T47D (cell line): ENCODE measurements around the gene CMIP.

ENCODE experiments used
- DNase-seq, 2 experiments: peaks; one replicate each; pipeline versions ENCODE4 v3.0.0 to v3.0.0-alpha.2; 2011 to 2012; ENCODE audit warnings: low read depth in 1 of 2, low spot score in 1 of 2
- JUND ChIP-seq: IDR thresholded peaks from 2 replicates; pipeline ENCODE4 v1.6.1; 2012; ENCODE audit warnings: low read depth
- in situ Hi-C: cut with HindIII; loops from 2 replicates; pipeline ENCODE4 v1.10.0; 2016; ENCODE audit warnings: low sequenced_read_pairs, low pct_unique_long_range_greater_than_20kb

CMIP gene

DNA sequence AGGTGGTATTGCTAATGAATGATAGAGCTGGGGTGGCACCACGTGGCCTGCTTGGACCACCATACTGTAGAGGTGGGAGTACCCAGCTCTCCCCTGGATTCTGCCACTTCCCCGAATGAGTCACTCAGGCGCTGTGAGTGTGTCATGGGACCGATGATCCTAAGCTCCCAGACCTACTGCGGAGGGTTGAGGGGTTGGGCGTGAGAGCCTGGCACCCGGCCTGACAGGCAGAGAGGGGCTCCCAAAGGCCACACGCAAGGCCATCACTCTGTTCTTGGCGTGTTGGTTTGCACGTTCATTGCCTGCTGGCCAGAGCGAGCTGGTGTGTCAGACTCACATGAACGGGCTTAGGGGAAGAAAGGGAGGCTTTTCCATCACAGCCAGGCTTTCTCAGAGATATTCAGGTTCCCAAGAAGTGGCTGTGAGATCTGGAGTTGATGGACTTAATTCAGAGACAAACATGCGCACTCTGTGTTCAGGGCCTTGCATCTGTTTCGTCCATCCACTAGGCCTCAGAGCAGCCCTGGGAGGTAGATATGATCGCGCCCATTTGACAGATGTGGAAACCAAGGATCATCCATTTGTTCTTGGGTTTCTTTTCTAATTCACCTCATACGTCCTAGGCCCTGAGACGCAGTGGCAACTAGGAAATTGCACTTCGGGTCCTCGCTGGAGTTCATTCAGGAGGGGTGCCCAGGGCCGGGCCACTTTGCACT lies 41.4 kb downstream of the CMIP start:
- DNase-seq = no peak
- TF ChIP-seq JUND = no peak
- in situ Hi-C loops = no loop called here

DNA sequence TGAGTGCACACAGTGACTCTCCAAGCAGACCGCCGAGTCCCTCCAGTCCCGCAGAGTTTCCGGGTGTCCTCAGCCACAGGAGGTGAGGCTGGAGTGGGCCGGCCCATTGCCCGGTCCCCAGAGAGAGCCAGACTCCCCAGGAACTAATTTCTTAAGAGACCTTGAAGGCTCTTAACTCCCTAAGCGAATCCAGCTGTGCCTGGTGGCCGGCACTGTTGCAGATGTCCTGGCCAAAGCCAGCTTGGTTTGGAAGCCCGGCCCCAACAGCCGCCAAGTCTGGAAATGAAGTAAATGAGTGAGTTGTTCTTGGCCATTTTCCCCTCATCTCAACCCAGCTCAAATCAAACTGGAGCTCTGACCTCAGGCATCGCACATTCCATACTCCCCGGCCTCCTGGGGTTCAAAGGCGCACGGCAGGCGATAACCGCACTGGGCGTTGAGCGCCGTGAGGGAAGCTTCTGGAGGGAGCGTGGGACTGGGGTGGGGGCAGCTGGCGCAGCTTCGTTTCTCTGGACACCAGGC lies 42.0 kb downstream of the CMIP start:
- in situ Hi-C loops = no loop called here
- no peak for TF ChIP-seq JUND
- DNase-seq = no peak

DNA sequence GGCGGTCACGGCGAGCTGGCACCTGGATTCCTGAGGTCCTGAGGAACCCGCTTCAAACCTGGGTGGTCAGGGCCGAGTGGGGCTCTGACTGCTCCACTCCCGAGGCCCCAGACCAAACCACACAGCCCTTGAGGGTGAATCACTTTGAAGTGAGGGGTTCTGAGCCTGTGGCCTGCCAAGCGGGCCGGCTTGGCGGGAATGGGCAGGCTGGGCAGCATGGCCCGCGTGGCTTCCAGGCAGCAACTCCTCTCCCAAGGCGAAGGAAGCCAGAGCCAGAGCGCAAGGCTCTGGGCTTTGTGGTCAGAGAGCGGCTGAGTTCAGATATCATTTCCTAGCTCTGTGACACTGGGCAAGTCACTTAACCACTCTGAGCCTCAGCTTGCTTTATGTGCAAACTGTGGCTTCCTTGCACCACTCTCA lies 42.7 kb downstream of the CMIP start:
- in situ Hi-C loops = no loop called here
- DNase-seq = no peak
- no peak for TF ChIP-seq JUND

DNA sequence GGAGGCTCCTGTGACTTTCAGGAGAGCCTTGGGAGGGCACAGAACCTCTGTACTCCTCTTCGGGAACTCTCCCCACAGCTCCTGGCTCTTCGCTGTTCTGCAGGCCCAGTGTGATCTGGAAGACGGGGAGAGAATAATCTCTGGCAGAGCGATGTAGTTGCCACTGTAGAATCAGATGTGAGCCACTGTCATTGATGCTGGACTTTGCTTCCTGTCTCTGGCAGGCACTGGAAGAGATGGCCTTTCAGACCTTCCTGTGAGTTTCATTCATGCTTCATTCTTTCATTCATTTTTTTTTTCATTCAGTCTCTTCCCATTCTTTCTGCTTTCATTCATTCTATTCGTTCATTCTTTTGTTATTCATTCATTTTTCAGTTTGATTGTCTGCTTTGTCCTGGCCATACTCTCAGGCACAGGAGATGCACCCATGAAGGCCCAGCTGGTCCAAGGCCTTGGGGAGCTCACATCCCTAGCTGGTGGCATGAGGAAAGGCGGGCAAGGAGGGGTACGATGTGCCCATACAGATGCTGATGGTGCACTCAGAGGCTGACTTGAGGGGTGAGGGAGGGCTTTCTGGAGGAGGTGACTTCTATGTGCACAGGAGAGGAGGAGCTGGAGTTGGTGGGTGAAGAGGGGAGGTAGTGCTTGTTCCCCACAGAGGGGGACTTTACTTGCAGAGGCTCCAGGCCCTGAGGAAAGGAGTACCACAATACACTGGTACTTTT lies 44.2 kb downstream of the CMIP start:
- DNase-seq = no peak
- in situ Hi-C loops = no loop called here
- TF ChIP-seq JUND = no peak

DNA sequence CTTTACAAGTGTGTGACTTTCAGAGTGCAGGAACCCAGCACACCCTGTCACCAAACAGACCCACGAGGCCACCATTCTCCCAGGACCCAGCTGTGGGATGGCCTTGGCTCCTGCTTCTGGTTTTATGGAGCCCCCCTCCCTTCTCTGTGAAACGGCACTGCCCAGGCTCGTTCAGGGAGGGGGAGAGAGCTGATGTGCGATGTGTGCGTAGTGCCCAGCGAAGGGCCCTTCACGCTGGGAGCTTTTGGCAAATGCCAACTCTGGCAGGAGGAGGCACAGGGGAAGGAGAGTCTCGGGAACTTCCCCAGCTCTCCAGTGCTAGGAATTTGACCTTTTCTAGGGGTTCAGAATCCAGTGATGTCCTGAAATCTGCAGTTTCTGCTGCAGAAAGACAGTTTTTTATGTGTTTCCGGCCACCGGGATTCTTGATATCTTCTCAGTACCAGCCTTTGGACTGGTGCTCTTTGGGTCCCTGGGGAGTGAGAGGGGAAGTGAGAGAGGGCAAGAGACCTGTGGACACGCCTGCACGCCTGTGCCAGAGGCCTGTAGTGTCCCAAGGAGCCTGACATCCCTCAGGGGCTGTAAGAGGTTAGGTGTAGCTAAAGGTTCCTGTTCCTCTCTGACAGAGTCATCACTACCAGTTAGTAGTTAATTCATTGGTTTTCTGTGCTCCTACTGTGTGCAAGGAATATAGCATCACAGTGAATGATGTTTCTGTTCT lies 45.1 kb downstream of the CMIP start:
- no peak for TF ChIP-seq JUND
- no peak for DNase-seq
- in situ Hi-C loops = no loop called here

DNA sequence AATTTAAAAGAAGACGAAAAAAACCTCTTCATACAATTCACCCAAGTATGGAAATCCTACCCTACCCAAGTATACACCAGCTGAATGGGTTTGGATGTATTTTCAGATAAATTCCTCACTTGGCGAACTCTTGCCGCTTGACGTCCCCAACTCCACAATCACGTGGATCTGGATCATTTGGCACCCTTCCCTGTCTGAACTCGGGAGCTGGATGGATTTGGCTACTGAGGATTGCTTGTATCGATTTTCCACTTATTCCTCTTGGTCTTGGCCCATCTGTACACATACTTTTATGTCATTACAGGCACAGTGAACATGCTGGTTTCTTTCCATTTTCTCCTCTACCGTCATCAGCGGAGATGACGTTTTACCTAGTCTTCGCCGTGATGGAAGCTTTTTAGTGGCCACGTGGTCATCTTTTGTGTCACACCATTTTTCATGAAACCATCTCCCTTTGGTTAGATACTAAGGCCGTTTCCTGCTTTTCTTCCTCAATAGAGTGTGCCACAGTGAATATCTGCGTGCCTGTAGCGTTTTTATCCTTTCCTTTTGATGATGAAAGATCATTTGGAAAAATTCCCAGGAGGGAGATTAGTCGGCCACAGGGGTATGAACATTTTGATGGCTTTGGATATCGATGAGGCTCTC lies 47.1 kb downstream of the CMIP start:
- in situ Hi-C loops = no loop called here
- DNase-seq = no peak
- no peak for TF ChIP-seq JUND

DNA sequence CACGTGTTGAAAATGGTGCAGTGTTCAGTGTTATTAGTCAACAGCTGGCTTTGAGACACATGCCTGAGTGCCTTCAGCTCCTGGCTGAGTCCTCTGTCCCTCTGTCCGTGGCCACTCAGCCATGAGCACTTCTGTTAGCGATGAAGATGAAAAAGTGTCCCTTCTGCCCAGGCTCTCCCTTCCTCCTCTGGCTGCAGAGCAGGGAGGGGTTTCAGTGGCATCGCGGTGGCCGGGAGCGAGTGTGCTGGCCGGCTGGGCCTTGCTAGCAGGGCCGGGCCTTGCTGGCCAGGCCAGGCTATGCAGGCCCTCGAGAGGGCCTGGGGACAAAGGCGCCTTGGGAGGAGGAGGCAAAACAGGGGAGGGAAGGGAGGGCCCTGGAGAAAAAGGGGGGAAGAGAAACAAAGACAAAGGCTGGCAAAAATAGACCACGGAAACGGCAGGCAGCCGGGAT lies 47.7 kb downstream of the CMIP start:
- no peak for TF ChIP-seq JUND
- in situ Hi-C loops = no loop called here
- DNase-seq = no peak

DNA sequence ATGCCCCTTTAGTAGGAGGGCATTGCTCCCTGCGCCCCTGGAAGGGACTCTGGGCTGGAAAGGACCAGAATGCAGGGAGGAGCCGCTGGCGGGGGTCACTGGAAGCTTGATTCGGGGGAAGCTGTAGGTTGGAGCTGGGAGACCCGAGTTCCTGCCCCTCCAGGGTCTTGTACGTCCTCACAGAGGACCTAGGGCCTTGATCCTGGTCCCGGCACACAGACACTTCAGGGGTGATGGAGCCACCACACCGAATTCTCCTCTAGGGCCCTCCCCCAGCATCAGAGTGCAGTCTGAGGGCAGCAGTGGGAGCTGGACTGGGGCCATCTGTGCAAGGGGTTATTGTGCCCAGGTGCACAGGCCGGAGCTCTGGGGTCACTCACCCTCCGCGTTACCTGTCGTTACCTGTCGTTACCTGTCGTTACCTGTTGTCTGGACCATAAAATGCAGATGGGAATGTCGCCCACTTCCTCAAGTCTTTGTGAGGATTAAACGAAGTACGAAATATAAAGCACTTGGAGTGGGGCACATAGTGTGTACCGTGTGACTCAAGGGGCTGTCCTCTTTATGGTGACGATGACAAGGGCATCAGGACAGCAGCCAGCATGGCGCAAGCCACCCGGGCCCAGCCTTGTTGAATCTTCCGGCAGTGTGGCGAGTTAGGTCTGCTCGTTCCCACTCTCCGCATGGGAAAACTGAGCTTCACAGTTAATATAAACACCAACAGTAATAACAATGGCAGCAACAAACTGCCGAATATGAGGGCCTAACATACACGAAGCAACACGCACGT lies 48.6 kb downstream of the CMIP start:
- TF ChIP-seq JUND = no peak
- DNase-seq = no peak
- in situ Hi-C loops = no loop called here

DNA sequence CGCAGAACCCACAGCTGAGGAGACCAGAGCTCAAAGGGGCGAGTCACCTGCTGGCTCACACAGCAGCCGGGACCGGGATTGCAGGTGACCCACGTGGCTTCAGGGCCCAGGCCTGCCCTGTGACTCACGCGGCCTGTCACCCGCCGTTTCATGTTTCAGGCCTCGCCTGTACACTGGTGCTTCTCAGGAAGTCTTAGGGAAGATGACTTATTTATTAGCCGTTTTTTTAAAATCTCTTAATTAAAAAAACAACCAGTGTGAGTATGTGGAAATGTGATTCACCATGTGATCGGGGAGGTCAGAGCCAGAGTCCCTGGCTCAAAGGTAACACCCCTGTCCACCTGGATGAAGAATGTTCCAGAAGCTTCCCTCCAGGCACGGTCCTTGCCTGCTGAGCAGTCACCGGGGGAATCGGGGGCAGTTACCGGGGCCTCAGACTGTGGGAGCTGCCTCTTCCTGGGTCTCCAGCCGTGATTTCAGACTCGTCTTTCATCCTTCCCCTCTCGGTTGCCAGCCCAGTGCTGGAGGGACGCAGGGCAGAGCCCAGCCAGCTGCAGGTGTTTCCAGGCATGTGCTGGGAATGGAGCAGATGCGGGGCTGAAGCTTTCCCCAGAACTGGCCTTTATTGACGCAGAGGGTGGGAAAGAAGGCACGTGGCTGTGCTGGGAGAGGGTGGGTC lies 49.3 kb downstream of the CMIP start:
- peak; percentile 55 to 56 for DNase-seq
- in situ Hi-C loops = no loop called here
- TF ChIP-seq JUND = no peak

DNA sequence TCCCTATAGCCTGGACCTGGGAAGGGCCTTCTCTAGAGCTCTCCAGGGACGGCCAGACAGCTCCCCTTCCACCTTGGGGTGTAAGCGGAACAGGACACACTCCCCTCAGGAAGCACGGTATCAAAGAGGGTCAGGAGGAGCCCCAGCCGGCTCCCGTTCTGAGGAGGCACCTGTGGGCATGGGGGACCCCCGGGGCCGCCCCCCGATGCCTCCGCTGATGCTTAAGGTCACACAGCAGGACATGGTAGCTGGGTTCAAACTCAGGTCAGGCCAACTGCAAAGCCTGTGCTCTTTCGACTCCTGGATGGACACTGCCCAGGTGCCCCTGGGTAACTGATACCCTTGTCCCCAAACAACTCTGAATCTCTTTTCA lies 49.8 kb downstream of the CMIP start:
- TF ChIP-seq JUND = no peak
- in situ Hi-C loops = no loop called here
- no peak for DNase-seq

DNA sequence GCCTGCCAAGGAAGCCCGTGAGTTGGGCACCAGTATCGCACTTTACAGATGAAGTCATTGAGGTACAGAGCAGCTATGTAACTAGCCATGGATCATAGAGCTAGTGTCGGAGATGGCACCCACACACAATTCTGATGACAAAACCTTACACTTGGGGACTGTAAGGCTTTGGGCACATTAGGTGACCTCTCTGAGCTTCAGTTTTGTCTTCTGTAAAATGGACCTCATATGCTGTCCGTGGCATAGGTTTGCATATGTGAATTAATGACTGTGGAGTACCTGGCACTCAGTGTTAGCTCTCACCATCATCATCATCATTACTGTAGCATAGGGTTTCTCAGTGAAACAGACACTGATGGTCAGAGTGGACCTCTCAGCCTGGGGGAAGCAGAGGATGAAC lies 50.3 kb downstream of the CMIP start:
- TF ChIP-seq JUND = no peak
- no peak for DNase-seq
- in situ Hi-C loops = no loop called here
